ENCODE measurements around the gene GKAP1.
"Not testable (repeated sequence)": the region's sequence is repeated elsewhere in the genome, so short reads cannot be mapped to it uniquely, and the experiment has no call there.

GKAP1 gene

GRCh38 chr9:83715221-83715620 is 102.3 kb downstream of the GKAP1 start:
- DNase-seq (ENCODE audit: extremely low read depth, low read depth): no peak
- no peak for TF ChIP-seq CTCF (IDR thresholded peaks at IDR 0.05; ENCODE audit: low read depth, low read length)

GRCh38 chr9:83714329-83714728 is 103.2 kb downstream of the GKAP1 start:
- DNase-seq (ENCODE audit: extremely low read depth, low read depth): no peak
- peak; percentile 18 for TF ChIP-seq CTCF (IDR thresholded peaks at IDR 0.05; ENCODE audit: low read depth, low read length)

GRCh38 chr9:83708515-83709158 is 108.9 kb downstream of the GKAP1 start:
- TF ChIP-seq CTCF (IDR thresholded peaks at IDR 0.05; ENCODE audit: low read depth, low read length): peak; percentile 5
- peak; percentile 8 for DNase-seq (ENCODE audit: extremely low read depth, low read depth)

GRCh38 chr9:83707768-83708514 is 109.6 kb downstream of the GKAP1 start, which contains the start of gene UBQLN1:
UBQLN1 (minus strand) TSS chr9:83707958; CDS start chr9:83707679, 279 bp downstream.
- DNase-seq (ENCODE audit: extremely low read depth, low read depth): peak; percentile 85

GRCh38 chr9:83707518-83707767 is 110.1 kb downstream of the GKAP1 start:
- no peak for DNase-seq (ENCODE audit: extremely low read depth, low read depth)
- no peak for TF ChIP-seq CTCF (IDR thresholded peaks at IDR 0.05; ENCODE audit: low read depth, low read length)

More at GRCh38 chr9:83707768-83708514, 109.6 kb downstream of the GKAP1 start, which contains the start of gene UBQLN1:
- TF ChIP-seq CTCF (IDR thresholded peaks at IDR 0.05; ENCODE audit: low read depth, low read length): no peak

- DNase-seq (ENCODE audit: extremely low read depth, low read depth): no peak
- no peak for TF ChIP-seq CTCF (IDR thresholded peaks at IDR 0.05; ENCODE audit: low read depth, low read length)
Observed at GRCh38 chr9:83706676-83707517, 110.7 kb downstream of the GKAP1 start.

- not testable (repeated sequence) for DNase-seq (ENCODE audit: extremely low read depth, low read depth)
Observed at GRCh38 chr9:83705219-83705651, 112.3 kb downstream of the GKAP1 start.

All from AG09319 (cell line).